ENCODE measurements around the gene NOXRED1.
"Not testable (repeated sequence)": the region's sequence is repeated elsewhere in the genome, so short reads cannot be mapped to it uniquely, and the experiment has no call there.

The NOXRED1 gene, protein sequence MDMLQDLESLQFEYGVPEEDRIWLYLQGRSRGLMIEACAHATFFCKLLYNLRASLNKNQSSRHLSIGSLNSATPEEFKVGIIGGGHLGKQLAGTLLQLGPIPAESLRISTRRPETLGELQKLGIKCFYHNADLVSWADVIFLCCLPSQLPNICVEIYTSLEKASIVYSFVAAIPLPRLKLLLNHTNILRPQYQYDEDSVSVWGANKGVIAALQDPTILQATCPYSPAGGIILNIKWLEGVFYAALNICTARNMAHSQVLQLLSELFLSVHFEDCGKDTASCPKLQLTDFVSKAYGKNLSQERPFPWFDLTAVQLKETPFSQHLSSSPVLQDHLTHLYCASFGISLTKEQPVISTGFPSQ

GRCh38 chr14:77423423-77423822 lies at the start of gene NOXRED1:
Gene NOXRED1 (minus strand): TSS chr14:77423523. CDS start chr14:77422889, 634 bp downstream.
- no peak for DNase-seq

DNA sequence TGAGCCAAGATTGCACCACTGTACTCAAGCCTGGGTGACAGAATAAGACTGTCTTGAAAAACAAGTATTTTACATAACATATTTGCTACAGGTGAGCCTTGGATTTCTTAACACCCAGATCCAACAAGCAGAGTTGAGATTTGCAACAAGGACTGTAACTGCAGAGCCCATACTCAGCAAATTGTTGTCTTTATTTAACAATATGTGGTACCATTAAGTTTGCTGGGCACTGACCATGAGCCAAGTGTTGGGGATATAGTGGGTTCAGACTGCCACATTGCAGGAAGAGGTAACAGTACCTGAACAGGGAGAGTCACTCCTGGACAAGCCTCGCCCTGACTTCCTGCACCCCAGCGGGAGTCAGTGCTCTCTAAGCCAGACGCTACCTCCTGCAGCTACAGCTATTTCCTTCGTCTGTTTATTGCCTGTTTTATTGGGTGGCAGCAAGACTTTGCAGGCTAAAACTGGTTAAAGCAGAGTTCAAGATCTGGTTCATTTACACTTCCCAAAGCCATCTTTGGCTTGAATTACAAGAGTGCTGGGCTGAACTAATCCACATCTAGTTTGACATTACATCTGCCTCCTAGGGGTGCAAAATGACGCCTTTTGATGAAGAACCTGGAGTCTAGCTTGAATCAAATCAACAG lies 47.0 kb upstream of the NOXRED1 start:
- DNase-seq: no peak

- DNase-seq: no peak
Observed at GRCh38 chr14:77469539-77469938, 46.2 kb upstream of the NOXRED1 start.

- no peak for DNase-seq
Observed at GRCh38 chr14:77469067-77469505, 45.8 kb upstream of the NOXRED1 start.

DNA sequence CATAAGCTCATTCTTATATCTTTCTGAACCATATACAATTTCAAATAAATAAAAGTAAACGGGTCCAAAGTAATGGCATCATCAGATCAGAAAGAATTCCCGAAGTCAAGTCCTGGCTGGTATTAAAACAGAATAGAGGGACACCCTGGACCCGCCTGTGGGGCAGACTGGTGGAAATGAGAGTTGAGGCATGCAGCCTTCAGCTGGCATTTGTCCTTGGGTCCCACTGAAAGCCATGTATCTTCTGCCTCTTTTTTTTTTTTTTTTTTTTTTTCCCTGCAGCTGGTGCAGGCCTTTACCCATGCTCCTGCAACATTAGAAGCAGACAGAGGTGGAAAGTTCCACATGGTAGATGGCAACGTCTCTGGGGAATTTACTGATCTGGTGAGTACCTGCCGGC lies 44.5 kb upstream of the NOXRED1 start:
- no peak for DNase-seq

DNA sequence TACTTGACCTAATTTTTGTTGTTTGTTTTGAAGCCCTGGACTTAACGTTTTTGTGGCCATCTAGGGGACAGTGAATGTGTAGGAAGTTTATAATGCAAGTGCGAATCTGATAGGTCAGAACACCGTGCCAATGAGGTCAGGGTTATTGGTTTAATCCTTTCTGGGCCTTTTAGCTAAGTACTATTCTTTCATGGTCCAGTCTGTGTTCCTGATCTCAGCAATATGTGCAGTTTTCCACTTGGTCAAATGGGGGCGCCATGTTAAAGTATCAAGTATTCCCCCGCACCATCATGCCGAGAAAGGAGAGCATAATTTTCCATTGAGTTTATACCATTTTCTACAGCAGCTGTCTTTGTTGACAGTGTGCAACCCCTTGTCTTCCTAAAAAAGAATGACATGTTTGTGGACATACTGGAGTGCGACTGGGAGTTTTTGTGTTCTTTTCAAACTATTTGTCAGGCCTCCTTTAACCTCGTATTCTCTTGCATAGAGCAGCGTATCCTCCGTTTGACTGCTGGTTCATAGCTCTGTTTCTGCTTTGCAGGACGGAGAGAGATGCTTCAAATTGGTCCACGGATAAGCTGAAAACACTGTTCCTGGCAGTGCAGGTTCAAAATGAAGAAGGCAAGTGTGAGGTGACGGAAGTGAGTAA lies 35.9 kb upstream of the NOXRED1 start:
- peak; percentile 24 for DNase-seq

GRCh38 chr14:77458249-77458950 lies 35.1 kb upstream of the NOXRED1 start:
- DNase-seq: peak; percentile 22

DNA sequence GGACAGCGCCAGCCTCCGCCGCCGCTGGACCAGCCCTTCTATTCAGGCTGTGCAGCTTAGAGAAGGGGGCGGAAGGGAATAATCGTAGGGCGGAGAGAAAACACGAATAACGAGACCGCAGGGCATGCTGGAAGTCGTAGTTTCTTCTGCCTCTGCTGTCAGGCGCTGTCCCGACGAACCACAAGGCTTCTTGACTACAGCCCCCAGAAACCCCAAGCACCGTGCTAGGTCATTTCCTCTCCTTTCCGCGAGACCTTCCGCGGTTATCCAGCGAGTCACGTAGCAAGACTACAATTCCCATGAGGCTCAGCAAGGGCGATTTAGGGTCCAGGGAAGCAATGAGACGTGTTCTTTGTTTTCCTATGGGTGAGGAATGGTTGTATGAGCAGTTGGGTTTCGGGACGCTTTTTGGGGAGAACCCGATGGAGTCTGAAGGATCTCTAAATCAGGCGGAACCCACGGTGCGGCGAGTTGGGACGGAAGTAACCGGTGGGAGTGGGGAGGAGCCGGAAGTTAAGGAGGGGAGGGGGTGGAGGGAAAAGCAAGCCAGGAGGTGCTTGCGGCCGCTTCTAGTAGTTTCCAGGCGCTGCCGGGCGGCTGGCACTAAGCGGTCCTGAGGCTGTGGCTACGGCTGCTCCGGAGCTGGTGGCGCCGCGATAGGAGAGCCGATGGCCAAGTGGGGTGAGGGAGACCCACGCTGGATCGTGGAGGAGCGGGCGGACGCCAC lies 34.4 kb upstream of the NOXRED1 start, which contains the start of the genes AHSA1 and VIPAS39:
Gene AHSA1, plus strand, starts transcription at position 572 of the 727 bp plus-strand sequence. Its CDS starts 97 bp downstream, at position 669.
Gene VIPAS39, minus strand, starts transcription at position 80 of the 727 bp plus-strand sequence. CDS start 3,499 bp downstream, outside the sequence.
- peak; percentile 90 for DNase-seq

DNA sequence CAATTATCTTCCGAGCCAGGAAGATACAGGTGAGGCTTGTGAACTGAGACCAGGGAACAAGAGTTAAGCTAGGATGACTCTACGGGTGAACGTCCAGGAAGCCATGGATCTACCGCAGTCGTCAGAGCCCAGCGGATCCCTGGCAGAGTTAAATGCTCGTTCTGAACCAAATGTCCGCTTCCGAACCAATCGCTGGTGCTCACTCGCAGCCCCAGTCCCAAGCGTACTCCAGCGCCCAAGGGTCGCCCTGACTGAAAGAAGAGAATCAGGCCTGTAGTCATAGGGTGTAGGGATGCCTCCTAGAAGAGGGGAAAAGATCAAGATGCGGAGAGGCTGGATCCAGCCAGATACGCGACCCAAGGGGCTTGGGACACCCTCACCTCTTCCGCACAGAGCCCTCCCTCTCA lies 33.8 kb upstream of the NOXRED1 start:
- no peak for DNase-seq

GRCh38 chr14:77455966-77456640 lies 32.8 kb upstream of the NOXRED1 start:
- no peak for DNase-seq

- DNase-seq: no peak
Observed at GRCh38 chr14:77442196-77442595, 18.9 kb upstream of the NOXRED1 start.

DNA sequence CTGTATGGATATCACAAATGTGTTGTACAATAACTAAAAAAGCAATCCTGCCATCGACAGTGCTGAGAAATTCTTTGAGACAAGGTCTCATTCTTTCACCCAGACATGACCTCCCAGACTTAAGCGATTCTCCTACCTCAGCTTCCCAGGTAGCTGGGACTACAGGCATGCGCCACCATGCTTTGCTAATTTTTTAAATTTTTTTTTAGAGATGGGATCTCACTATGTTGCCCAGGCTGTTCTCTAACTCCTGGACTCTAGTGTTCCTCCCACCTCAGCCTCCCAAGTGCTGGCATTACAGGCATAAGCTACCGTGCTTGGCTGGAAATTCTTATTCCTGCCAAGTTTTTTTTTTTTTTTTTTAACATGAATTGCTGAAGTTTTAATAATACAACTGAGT lies 16.5 kb upstream of the NOXRED1 start:
- no peak for DNase-seq

- no peak for DNase-seq
Observed at GRCh38 chr14:77438596-77438995, 15.3 kb upstream of the NOXRED1 start.

DNA sequence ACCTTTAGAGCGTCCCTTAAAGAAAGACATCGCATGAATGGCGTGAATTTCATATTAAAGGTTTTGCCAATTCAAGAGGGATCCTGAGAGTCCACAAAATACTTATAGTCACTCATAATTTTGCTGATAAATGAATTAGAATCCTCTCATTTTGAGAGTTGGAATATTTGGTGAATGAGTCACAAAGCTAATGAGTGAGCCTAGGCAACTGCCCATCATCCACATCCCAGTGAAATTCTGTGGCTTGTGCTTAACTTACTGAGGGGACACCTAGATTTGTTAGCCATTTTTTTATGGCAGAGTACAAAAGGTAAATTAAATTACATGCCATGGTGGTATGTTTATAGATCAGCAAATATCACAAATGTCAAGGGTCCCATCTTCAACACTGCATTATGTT lies 12.7 kb upstream of the NOXRED1 start:
- no peak for DNase-seq

DNA sequence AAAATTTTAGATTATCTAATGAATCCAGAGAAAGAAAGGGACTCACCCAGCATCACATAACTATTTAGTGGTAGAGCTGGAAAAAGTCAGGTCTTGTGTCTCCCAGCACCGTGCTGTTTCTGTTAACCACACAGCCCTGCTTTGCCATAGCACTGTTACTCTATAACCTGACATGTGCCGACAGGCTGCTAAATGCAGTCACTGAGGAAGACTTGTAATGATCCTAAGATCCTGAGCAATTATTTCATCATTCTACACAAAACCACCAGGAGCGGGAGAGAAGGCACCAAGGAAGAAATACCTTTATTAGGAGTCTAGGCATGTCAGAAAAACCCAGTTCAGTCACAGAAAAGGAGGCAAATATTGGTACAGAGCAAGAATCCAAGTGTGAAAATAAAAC lies 3.1 kb upstream of the NOXRED1 start:
- DNase-seq: no peak

GRCh38 chr14:77424862-77425261 lies 1.5 kb upstream of the NOXRED1 start:
- no peak for DNase-seq

GRCh38 chr14:77421201-77421600 lies 2.1 kb downstream of the NOXRED1 start:
- DNase-seq: no peak

DNA sequence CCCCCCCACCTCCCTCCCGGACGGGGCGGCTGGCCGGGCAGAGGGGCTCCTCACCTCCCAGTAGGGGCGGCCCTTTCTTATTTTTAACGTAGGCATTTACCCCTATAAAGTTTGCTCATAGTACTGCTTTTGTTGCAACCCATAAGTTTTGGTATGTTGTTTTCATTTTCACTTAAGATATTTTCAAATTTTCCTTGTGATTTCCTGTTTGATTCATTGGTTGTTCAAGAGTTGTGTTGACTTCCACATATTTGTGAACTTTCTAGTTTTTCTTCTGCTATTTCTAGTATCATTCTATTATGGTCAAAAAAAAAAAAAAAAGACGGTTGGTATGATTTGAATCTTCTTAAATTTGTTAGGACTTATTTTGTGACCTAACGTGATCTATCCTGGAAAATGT lies 6.5 kb downstream of the NOXRED1 start:
- no peak for DNase-seq

GRCh38 chr14:77416098-77416497 lies 7.2 kb downstream of the NOXRED1 start:
- DNase-seq: not testable (repeated sequence)

DNA sequence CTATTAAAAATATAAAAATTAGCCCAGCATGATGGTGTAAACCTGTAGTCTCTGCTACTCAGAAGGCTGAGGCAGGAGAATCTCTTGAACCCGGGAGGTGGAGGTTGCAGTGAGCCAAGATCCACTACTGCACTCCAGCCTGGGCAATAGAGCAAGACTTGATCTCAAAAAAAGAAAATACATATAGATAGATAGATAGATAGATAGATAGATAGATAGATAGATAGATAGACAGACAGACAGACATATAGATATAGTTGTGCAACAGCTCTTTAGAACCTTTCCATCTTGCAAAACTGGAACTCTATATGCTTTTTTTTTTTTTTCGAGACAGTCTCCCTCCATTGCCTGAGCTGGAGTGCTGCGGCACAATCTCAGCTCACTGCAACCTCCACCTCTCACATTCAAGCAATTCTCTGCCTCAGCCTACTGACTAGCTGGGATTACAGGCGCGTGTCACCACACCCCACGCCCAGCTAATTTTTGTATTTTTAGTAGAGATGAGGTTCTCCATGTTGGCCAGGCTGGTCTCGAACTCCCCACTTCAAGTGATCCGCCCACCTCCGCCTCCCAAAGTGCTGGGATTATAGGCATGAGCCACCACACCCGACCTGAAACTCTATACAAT lies 7.8 kb downstream of the NOXRED1 start:
- DNase-seq: not testable (repeated sequence)

DNA sequence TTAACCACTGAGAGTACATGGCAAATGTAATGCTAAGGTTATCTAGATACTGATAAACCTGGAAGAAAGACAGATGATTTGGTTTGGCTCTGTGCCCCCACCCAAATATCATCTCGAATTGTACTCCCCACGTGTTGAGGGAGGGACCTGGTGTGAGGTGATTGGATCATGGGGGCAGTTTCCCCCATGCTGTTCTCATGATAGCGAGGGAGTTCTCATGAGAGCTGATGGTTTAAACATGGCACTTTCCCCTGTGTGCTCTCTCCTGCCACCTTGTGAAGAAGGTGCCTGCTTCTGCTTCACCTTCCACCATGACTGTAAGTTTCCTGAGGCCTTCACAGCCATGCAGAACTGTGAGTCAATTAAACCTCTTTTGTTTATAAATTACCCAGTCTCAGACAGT lies 14.2 kb downstream of the NOXRED1 start:
- DNase-seq: no peak
